Spleen (tissue), 11 donors: ENCODE measurements around the gene C8A. TPM values are rescaled to one million over a fixed set of nuclear protein-coding genes. Genes with fewer than 3 reads are reported as not detected.

Source experiments
- DNase-seq: peaks from one replicate; pipeline ENCODE4 v3.0.0-alpha.2; 2020
- H3K27ac ChIP-seq, 8 donors: fragments of 200-600 bp; sonication (generic) in 7 of 8; 1 replicate in 4 of 8; 2 replicates in 4 of 8; pipeline versions ENCODE4 v1.5.0 to v1.8.0; 2016 to 2021; ENCODE audit warnings: inconsistent platforms in 4 of 8, mild to moderate bottlenecking in 4 of 8, moderate library complexity in 1 of 8
- H3K27me3 ChIP-seq, 7 donors: fragments of 200-600 bp; sonication (generic) in 6 of 7; replicated peaks in 1 of 7; 1 replicate in 4 of 7; 2 replicates in 3 of 7; pipeline versions ENCODE4 v1.5.0 to v1.8.0; 2016 to 2021; ENCODE audit warnings: inconsistent platforms in 3 of 7, mild to moderate bottlenecking in 1 of 7
- H3K36me3 ChIP-seq, 6 donors: fragments of 200-600 bp; sonication (generic) in 5 of 6; 1 replicate in 4 of 6; 2 replicates in 2 of 6; pipeline versions ENCODE4 v1.5.0 to v1.8.0; 2016 to 2021; ENCODE audit warnings: inconsistent platforms in 2 of 6
- H3K4me1 ChIP-seq, 6 donors: fragments of 200-600 bp; sonication (generic) in 5 of 6; 1 replicate in 3 of 6; 2 replicates in 3 of 6; pipeline versions ENCODE4 v1.5.0 to v1.8.0; 2016 to 2021; ENCODE audit warnings: inconsistent platforms in 3 of 6
- H3K4me3 ChIP-seq, 8 donors: fragments of 200-600 bp; sonication (generic) in 7 of 8; 1 replicate in 4 of 8; 2 replicates in 4 of 8; pipeline versions ENCODE4 v1.5.0 to v1.8.0; 2016 to 2021; ENCODE audit warnings: inconsistent platforms in 4 of 8, mild to moderate bottlenecking in 4 of 8, moderate library complexity in 2 of 8
- H3K9me3 ChIP-seq, 8 donors: fragments of 200-600 bp; sonication (generic) in 7 of 8; 1 replicate in 4 of 8; 2 replicates in 4 of 8; pipeline versions ENCODE4 v1.5.0 to v1.8.0; 2016 to 2021; ENCODE audit warnings: inconsistent platforms in 4 of 8
- POLR2A ChIP-seq, 3 donors: fragments of 450-650 bp; IDR thresholded peaks; one replicate each; pipeline ENCODE4 v1.5.1; 2017; ENCODE audit warnings: antibody characterized with exemption in 3 of 3, mild to moderate bottlenecking in 1 of 3
- POLR2AphosphoS5 ChIP-seq, 3 donors: sonication (generic); formaldehyde crosslinking; IDR thresholded peaks; one replicate each; pipeline ENCODE4 v1.5.1; 2017; ENCODE audit warnings: antibody characterized with exemption in 3 of 3
- WGBS, 5 donors: extraction: QIAGEN DNeasy Blood & Tissue Kit in 3 of 5; methylation state at CpG; one replicate each; pipeline versions ENCODE4 v1.1.5 to v1.1.7; 2013 to 2018; 5-methylcytosine and 5-hydroxymethylcytosine counted together
- intact Hi-C: fragments of 100-400 bp; cut with DNase I; formaldehyde crosslinking; loops from one replicate; pipeline ENCODE4 v1.15.0; 2023; ENCODE audit warnings: low total_unique reads
- polyA plus RNA-seq, 3 donors: library from polyadenylated mRNA; stranded (reverse); fragments of 200-250 nt; gene quantifications; one replicate each; pipeline ENCODE4 v1.2.1, GENCODE V29; 2013
- total RNA-seq, 7 donors: library from RNA; depleted of rRNA in 3 of 7; stranded (reverse); fragments of >200 nt in 3 of 7; fragmentation: NEBNext Ultra II Directional in 4 of 7; extraction: Animal tissue kit (Norgen Biotek cat#: 25700) in 4 of 7; gene quantifications; one replicate each; pipeline versions ENCODE4 v1.1.0 to v1.2.1, GENCODE V29; 2016 to 2021
- TF ChIP-seq, protein P1 (sequence below), 11 experiments: fragments of 200-600 bp in 7 of 11; fragments of 450-650 bp in 4 of 11; sonication (generic) in 4 of 11; IDR thresholded peaks in 8 of 11; conservative IDR thresholded peaks in 3 of 11; 1 replicate in 7 of 11; 2 replicates in 4 of 11; pipeline versions ENCODE4 v1.4.0 to v1.8.0; 2016 to 2021; ENCODE audit warnings: antibody characterized with exemption in 11 of 11, inconsistent platforms in 4 of 11, mild to moderate bottlenecking in 1 of 11
- donor health status: healthy with polysubstance abuse.
- donor health status: DM: no; HTN: no; CAD: no; lungs with moderate emphysema.
- donor health status: DM: no; HTN: no; CAD: no.
- donor health status: Bipolar disorder and iron deficiency.
- donor health status: healthy.
- donor health status: DM: no; HTN: no; CAD: no.
- donor health status: DM: yes; HTN: yes; CAD: no.

Gene C8A
- total and polyA plus RNA-seq, 10 donors: 0.03 TPM; not detected in 9

DNA sequence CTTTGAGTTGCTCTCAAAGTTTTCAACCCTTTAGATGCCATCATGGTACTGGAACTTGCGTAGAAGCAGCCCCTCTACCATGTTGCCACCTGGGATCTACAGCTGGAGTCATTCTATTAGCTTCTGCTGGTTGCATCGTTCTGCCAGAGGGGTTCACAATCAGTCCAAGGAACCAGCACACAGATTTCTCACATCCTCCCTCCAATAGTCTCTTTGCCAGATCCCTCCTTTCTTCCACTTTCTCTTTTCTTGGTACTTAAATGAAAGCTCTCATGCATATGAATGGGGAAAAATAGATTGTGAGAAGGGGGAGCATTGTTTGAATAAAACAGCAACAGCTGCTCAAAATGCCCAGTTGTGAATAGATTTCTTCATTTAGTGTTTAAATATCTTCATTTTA lies 4.2 kb upstream of the C8A start:
- no peak overlapping the region for H3K4me3 ChIP-seq
- no peaks in the 10 kb centered on the region for H3K9me3 ChIP-seq
- no peaks in the 10 kb centered on the region for H3K4me1 ChIP-seq
- H3K36me3 ChIP-seq: no peaks in the 10 kb centered on the region
- H3K27ac ChIP-seq: no peak overlapping the region
- H3K27me3 ChIP-seq: peaks cover 0 to 18% (median 0%) of the 10 kb centered on the region in 7 donors
- intact Hi-C loops: no loop called here
- TF ChIP-seq POLR2AphosphoS5 (IDR thresholded peaks at IDR 0.05): no peak
- TF ChIP-seq, protein P1, sequence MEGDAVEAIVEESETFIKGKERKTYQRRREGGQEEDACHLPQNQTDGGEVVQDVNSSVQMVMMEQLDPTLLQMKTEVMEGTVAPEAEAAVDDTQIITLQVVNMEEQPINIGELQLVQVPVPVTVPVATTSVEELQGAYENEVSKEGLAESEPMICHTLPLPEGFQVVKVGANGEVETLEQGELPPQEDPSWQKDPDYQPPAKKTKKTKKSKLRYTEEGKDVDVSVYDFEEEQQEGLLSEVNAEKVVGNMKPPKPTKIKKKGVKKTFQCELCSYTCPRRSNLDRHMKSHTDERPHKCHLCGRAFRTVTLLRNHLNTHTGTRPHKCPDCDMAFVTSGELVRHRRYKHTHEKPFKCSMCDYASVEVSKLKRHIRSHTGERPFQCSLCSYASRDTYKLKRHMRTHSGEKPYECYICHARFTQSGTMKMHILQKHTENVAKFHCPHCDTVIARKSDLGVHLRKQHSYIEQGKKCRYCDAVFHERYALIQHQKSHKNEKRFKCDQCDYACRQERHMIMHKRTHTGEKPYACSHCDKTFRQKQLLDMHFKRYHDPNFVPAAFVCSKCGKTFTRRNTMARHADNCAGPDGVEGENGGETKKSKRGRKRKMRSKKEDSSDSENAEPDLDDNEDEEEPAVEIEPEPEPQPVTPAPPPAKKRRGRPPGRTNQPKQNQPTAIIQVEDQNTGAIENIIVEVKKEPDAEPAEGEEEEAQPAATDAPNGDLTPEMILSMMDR (IDR thresholded peaks at IDR 0.05 in 8 of 11, conservative IDR thresholded peaks at IDR 0.05 in 3 of 11): no peak
- TF ChIP-seq POLR2A (IDR thresholded peaks at IDR 0.05): no peak
- DNase-seq: no peak
- WGBS, 5 donors: 77 to 95% (median 81%) methylated on average over 2 of the region's 2 CpGs

DNA sequence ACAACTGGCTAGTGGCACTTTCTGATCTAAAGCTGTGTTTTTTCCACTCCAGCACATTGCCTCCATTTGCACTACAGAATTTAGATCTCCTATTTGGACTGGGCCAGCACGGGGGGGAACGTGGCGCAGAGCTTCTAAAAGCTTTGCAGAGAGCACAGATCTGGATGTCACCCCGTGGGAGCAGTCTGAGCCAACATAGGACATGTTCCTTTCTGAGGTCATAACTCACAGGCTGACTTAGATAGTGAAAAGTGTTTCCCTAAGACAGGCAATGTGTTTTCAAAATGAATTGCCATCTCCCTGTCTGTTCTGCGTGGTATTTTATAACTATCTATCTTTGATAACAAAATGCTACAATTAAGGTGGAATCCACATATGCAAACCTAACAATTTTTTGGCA lies 3.7 kb upstream of the C8A start:
- intact Hi-C loops: no loop called here
- TF ChIP-seq, protein P1 (IDR thresholded peaks at IDR 0.05 in 8 of 11, conservative IDR thresholded peaks at IDR 0.05 in 3 of 11): no peak
- TF ChIP-seq POLR2AphosphoS5 (IDR thresholded peaks at IDR 0.05): no peak
- peaks cover 0 to 18% (median 0%) of the 10 kb centered on the region in 7 donors for H3K27me3 ChIP-seq
- DNase-seq: no peak
- no peaks in the 10 kb centered on the region for H3K9me3 ChIP-seq
- H3K4me3 ChIP-seq: no peak overlapping the region
- no peak overlapping the region for H3K27ac ChIP-seq
- no peaks in the 10 kb centered on the region for H3K4me1 ChIP-seq
- H3K36me3 ChIP-seq: no peaks in the 10 kb centered on the region
- WGBS, 5 donors: 79 to 86% (median 82%) methylated on average over 5 of the region's 5 CpGs

DNA sequence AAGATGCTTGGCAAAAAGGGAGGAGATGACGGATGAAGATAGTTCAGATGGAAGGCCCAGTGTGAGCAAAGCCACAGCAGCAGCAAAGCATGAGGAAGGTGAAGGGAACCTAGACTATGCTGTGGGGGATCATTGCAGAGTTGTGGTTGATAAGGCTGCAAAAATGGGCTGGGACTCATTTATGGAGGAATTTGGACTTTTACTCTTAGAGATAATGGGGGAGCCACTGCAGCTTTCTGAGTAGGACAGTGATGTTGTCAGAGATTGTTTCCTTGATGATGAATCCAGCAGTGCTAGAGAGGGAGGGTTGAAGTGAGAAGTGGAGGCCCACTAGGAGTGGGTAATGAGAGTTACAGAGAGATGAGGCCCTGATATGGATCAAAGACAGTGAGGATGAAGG lies 2.1 kb upstream of the C8A start:
- Histone ChIP-seq H3K27me3 (peaks cover 0 to 12% (median 0%) of the 10 kb centered on the region in 7 donors), H3K4me1 (no peaks in the 10 kb centered on the region), H3K4me3 (no peak overlapping the region), H3K36me3 (no peaks in the 10 kb centered on the region), H3K9me3 (no peaks in the 10 kb centered on the region), H3K27ac (no peak overlapping the region)
- DNase-seq: no peak
- TF ChIP-seq, protein P1 (IDR thresholded peaks at IDR 0.05 in 8 of 11, conservative IDR thresholded peaks at IDR 0.05 in 3 of 11): no peak
- TF ChIP-seq POLR2AphosphoS5 (IDR thresholded peaks at IDR 0.05) (no peak), POLR2A (IDR thresholded peaks at IDR 0.05) (no peak)
- WGBS, 5 donors: 0 to 92% (median 40%) methylated on average over 1 of the region's 1 CpG
- intact Hi-C loops: no loop called here

DNA sequence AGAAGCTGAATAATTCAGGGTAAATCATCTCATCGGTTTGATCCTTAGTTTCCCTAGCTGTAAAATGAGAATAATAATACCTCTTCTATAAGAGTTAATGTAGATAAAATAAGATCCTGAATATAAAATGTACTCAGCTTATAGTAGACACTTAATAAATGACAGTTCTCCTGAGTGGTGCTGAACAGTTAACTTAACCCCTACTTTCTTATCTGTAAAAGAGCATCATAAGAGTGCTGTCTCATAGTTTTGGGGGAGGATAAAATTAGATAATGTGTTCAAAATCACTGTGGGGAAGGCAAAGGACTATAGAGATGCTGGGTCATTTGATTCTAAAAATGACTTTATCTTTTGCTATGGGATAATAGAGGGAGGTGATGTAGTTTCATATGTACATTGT lies 593 bp downstream of the C8A start:
- Histone ChIP-seq H3K4me1 (no peaks in the 10 kb centered on the region), H3K9me3 (no peaks in the 10 kb centered on the region), H3K4me3 (no peak overlapping the region), H3K27me3 (peaks cover 0 to 10% (median 0%) of the 10 kb centered on the region in 7 donors), H3K27ac (no peak overlapping the region), H3K36me3 (no peaks in the 10 kb centered on the region)
- DNase-seq: no peak
- TF ChIP-seq POLR2A (IDR thresholded peaks at IDR 0.05): no peak
- no peak for TF ChIP-seq POLR2AphosphoS5 (IDR thresholded peaks at IDR 0.05)
- TF ChIP-seq, protein P1 (IDR thresholded peaks at IDR 0.05 in 8 of 11, conservative IDR thresholded peaks at IDR 0.05 in 3 of 11): no peak
- intact Hi-C loops: no loop called here
- 71 to 93% (median 87%) methylated on average over 1 of the region's 1 CpG for WGBS, 5 donors
